Mononuclear cell (primary cell): ENCODE measurements around the gene MAFF. TPM values are rescaled to one million over a fixed set of nuclear protein-coding genes. Genes with fewer than 3 reads are reported as not detected.

Experiments used
- H3K27me3 ChIP-seq: 2 replicates; pipeline ENCODE4 v1.6.0; 2011; ENCODE audit warnings: low read length, control low read depth; ENCODE audit not compliant: insufficient read depth
- H3K4me1 ChIP-seq: 2 replicates; pipeline ENCODE4 v1.5.1; 2011; ENCODE audit warnings: mild to moderate bottlenecking, low read length, control low read depth; ENCODE audit not compliant: insufficient read depth
- H3K4me3 ChIP-seq: 2 replicates; pipeline ENCODE4 v1.5.1; 2011; ENCODE audit warnings: mild to moderate bottlenecking, low read length, moderate library complexity
- H3K9me3 ChIP-seq: 2 replicates; pipeline ENCODE4 v1.5.1; 2011; ENCODE audit warnings: low read depth, mild to moderate bottlenecking, control low read depth, low read length
- total RNA-seq: library from RNA; depleted of rRNA; stranded (reverse); fragments of >200 nt; gene quantifications from one replicate; pipeline ENCODE4 v1.2.3, GENCODE V29; 2012

Gene MAFF
- total RNA-seq, 1 donor = 37.3 TPM

DNA sequence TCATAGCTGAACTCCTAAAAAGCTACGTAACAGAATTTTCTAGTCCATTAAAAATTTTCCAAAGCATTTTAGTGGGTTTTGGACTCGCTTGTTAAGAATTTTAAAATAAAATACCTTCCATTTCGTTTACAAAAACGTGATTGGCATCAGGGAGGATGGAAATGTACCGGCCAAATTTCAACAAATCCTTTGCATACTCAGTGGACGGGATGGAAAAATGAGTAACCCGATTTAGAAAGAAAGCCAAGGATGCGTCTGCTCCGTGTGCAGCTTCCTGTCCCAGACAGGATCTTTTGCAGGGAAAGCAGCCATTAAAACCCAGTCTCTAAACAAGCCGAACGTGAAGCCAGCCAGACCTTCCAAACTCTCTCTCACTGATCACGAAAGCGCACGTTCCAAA lies 55.4 kb downstream of the MAFF start:
- Histone ChIP-seq H3K9me3 (no peaks in the 10 kb centered on the region), H3K27me3 (no peaks in the 10 kb centered on the region), H3K4me3 (no peak overlapping the region), H3K4me1 (peaks cover 41% of the 10 kb centered on the region)

DNA sequence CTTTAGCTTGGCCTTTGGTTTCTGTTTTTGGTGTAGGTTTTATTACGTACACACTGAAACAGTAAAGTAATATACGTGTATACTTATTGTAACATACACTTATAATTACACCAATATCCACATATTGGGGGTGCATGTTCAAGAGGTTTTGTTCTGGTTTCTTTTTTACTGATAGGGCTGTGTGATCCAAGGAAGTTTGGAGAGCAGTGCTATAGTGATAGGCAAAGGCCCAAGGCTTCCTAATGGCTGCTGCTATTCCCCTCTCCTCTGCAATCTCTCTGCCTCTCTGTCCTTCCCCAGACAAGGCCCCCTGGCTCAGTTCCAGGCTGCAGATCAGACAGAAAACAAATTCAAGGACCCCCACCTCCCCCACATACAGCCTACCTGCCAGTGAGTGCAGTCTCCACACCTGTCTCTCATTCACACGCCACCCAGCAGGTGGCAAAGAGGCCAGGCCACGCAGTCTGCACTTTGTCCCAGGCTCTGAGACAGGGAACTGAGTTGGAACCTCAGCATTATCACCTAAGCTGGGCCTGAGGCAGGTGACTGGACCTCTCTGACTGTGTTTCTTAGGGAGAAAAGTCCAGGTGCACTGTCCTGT lies 56.0 kb downstream of the MAFF start:
- H3K4me1 ChIP-seq = peaks cover 41% of the 10 kb centered on the region
- no peaks in the 10 kb centered on the region for H3K27me3 ChIP-seq
- H3K9me3 ChIP-seq = no peaks in the 10 kb centered on the region
- H3K4me3 ChIP-seq = no peak overlapping the region

DNA sequence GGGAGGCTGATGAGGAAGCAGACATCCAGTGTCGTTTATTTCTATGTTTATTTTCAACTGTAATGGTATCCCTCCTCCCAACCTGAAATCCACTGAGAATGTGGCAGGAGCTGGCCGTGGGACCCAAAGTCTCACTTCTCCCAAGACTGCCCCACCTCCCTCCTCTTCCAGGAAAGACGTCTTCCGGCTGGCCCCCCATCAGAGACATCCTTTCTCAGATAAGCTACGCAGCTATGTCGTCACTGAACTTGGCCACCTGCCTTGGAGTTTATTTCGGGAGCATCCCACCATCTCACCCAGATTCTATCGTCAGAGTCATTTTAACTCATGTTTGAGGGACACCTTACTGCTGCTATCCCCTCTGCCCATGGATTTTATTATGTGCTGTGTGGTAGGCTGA lies 57.1 kb downstream of the MAFF start:
- H3K4me3 ChIP-seq = no peak overlapping the region
- H3K4me1 ChIP-seq = peaks cover 41% of the 10 kb centered on the region
- no peaks in the 10 kb centered on the region for H3K9me3 ChIP-seq
- no peaks in the 10 kb centered on the region for H3K27me3 ChIP-seq

DNA sequence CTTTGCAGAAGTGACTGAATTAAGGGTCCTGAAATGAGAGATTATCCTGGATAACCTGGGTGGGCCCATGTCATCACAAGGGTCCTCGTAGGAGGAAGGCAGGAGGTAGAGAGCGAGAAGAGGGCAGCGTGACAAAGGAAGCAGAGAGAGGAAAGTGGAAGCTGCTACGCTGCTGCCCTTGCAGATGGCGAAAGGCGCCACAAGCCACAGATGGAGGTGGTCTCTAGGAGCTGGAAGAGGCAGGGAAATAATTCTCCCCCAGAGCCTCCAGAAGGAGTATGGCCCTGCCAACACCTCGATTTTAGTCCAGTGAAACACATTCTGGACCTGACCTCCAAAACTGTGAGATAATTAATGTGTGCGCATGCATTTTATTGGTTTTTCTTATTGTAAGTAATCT lies 57.6 kb downstream of the MAFF start:
- Histone ChIP-seq H3K4me3 (no peak overlapping the region), H3K4me1 (peaks cover 41% of the 10 kb centered on the region), H3K9me3 (no peaks in the 10 kb centered on the region), H3K27me3 (no peaks in the 10 kb centered on the region)

DNA sequence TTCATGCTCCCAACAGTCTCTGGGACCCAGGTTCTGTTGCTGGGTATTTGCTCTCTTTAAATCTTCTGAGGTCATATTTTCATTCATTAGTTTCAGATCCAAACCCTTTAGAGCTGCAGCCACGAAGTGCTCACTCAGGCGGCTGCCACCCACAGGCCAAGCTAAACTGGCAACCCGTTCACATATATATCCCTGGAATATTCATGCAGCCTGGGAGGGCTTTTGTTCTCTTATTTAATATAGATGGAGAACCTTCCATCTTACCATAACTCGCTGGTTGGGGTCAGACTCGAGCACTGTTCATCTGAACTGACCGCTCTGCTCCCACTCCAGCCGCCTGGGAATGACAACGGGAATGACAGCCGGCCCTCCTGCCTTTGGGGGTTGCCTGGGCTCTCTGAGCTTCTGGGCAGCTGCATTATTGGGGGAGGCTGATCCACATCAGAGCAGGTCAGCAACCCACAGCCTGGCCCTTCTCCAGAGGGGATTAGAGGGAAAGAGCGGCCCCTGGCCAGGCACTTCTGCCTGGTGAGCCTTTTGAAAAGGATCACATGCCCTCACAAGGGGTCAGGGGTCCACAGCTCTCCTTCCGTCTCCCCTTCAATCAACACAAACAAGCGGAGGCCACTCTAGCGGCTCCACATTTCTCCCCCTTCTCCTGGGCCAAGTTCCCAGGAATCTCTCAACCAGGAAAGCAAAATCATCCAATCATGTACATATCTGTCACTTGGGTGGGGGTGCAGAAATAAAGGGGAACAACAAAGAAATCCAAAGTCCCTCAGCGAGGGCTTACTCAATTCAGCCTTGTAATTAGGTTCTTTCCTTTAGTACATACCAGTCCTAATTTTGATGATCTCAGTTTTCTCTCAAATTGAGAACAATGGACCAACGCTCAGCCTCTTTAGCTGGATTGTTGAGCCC lies 59.2 kb downstream of the MAFF start:
- peaks cover 45% of the 10 kb centered on the region for H3K4me1 ChIP-seq
- H3K9me3 ChIP-seq = no peaks in the 10 kb centered on the region
- no peak overlapping the region for H3K4me3 ChIP-seq
- no peaks in the 10 kb centered on the region for H3K27me3 ChIP-seq

DNA sequence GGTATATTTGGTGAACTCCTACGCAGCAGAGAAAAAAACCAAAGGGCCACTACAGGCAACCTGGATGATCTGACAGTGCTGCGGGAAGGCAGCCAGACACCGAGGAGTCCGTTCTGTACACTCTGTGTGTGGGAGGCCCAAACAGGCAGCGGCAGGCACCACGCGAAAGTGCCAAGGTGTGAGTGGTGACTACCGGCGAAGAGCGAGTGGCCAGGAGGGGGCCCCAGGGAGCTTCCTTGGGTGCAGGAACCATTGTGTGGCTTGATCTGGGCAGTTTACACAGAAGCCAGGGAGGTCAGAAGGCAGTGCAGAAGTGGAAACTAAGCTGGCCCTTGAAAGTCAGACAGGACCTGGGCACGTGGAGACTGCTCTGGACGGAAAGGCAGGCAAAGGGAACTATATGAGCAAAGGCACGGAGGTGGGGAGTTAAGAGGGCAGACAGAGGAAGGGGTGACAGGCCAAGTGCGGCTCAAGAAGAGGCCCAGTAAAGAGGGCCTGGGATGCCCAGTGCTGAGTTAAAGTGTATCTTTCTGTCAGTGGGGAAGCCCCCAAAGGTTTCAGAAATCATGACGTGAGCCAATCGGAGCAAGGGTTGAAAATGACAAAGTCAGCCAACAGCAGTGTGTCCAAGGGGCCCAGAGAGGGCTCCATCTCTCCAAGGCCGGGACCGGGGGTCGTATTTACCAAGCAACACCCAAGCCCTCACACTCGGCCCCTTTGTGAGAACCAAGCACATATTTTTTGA lies 60.4 kb downstream of the MAFF start:
- Histone ChIP-seq H3K27me3 (no peaks in the 10 kb centered on the region), H3K4me1 (peaks cover 48% of the 10 kb centered on the region), H3K4me3 (no peak overlapping the region), H3K9me3 (no peaks in the 10 kb centered on the region)

DNA sequence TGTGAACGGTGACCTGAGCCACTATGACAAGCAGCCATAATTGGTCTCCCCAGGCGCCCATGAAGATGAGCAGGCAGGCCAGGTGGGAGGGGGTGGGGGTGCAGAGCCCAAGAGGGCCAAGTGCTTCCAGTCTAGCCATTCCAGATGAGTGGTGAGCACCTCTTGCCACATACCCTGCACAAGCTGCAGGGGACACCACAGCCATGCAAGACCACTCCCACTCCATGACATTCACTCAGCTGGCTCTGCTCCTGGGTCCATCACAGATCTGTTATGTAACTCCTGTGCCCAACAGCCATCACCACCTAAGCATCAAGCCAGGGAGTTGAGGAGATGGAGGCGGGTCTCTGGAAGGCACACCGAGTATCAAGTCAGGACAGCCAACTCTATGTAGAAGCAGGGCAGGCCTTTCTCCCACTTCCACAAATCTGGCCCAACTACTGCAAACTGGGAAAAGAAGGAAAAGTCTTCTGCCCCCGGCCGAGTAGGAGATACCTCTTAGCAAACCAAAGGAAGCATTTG lies 62.6 kb downstream of the MAFF start:
- no peaks in the 10 kb centered on the region for H3K27me3 ChIP-seq
- peaks cover 45% of the 10 kb centered on the region for H3K4me1 ChIP-seq
- no peaks in the 10 kb centered on the region for H3K9me3 ChIP-seq
- no peak overlapping the region for H3K4me3 ChIP-seq

Other genes with a start within 250 kb of the MAFF start
- gene C22orf23, start 248.4 kb upstream of the MAFF start, total RNA-seq = not detected
- gene POLR2F, start 248.3 kb upstream of the MAFF start, total RNA-seq = 8.4 TPM
- not detected for gene SOX10, start 217.4 kb upstream of the MAFF start, total RNA-seq
- 10.6 TPM for gene PICK1, start 144.6 kb upstream of the MAFF start, total RNA-seq
- gene SLC16A8, start 117.8 kb upstream of the MAFF start, total RNA-seq = not detected
- 0.31 TPM for gene BAIAP2L2, start 91.3 kb upstream of the MAFF start, total RNA-seq
- 19.7 TPM for gene PLA2G6, start 20.2 kb upstream of the MAFF start, total RNA-seq
- 14.3 TPM for gene TMEM184B, start 71.0 kb downstream of the MAFF start, total RNA-seq
- gene CSNK1E, start 115.4 kb downstream of the MAFF start, total RNA-seq = 69.1 TPM